GM15510 (cell line): Measurements from ENCODE around the gene ADCYAP1R1.

Source experiments
- POLR2A ChIP-seq: IDR thresholded peaks from 3 replicates; pipeline ENCODE4 v1.6.1; 2011; ENCODE audit warnings: borderline replicate concordance; ENCODE audit not compliant: insufficient read length; ENCODE audit errors: extremely low read depth

The ADCYAP1R1 gene

DNA sequence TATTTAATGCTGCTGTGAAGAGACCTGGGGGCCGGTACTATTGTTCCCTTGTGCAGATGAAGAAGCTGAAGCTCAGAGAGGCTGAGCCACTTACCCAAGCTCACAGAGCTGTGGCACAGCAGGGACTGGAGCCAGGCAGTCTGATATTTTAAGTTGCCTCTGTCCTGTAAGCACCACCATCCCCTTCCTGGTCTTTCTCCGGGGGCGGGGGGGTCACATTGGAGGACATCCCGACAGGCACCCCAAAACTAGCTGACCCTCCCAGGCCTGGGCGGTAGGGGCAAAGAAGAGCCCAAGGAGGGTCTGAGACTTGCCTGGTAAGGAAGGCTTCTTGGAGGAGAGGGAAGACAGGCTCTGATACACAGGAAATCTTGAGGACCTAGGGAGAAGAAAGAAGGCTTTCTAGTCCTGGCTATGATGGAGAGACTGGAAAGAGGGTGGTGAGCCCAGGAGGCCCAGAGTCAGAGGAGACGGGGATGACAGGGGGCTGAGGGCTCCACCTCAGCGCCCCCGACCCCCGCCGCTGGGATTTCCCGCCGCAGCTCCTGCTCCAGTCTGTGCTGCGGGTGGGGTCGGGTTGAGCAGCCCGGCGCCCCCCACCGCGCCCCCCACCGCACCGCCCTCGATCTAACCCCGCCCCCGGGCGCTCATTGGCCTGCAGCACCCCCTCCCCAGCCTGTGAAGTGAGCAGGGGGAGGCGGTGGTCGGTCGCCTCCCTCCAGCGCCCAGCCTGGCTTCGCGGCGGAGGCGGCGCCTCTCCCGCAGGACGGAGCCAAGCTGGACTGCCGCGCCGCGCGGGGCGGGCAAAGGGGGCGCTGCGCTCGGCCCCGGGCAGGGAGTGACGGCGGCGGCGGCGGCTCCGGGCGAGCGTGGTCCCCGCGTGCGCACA lies at the start of gene ADCYAP1R1:
Gene ADCYAP1R1, plus strand, starts transcription at position 711 of the 889 bp plus-strand sequence. CDS start 10,957 bp downstream, outside the sequence.
- TF ChIP-seq POLR2A, result no peak

DNA sequence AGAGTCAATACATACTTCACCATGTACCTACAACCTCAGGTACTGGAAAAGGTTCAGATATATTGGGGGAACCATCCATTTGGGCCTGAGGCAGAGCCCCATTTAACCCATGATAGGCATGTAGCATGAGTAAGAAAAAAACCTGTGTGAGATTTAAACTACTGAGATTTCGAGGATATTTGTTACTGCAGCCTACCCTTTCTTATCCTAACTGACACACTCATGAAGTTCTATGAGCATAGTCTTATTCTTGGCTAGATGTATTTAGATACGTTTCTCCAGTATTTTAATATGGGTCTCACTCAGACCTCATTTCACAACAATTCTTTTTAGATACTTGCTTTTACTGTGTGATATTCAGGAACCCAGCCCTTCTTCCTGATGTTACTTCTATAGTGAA lies 49.0 kb upstream of the ADCYAP1R1 start:
- no peak for TF ChIP-seq POLR2A

DNA sequence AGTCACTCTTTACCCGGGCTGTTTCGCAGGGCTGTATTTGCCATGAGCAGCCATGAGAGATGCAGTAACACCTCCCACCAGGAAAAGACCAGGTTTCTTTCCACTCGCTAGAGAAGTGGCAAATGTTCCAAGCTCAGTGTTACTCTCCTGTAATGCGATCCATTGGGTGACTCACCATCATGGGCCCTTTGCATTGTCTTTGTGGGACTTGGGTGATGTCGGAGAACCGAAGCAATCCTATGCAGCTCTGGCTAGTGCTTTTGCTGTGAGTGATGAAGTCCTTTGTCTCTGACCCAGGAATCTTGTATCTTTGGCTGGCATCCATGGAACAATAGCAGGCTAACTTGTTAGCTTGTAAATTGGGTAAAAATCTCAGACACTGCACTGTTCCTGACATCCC lies 48.4 kb upstream of the ADCYAP1R1 start:
- no peak for TF ChIP-seq POLR2A

DNA sequence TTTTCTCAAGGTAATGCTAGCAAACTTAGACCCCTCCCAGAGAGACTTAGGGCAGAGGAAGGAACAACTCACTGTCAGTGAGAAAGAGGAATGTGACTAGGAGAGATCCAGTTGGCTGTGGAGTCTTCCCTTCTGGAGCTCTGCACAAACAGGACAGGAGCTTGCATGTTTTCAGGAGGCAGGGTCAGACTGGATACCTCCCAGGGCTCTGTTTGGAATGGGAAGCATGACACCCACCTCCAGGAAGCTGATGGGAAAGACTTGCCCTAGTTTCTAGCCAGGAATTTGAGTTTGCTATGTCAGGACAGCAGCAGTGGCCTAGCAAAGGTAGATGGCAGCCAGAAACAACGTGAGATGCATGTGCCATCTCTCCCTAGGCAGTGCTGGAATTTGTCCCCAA lies 47.7 kb upstream of the ADCYAP1R1 start:
- no peak for TF ChIP-seq POLR2A

DNA sequence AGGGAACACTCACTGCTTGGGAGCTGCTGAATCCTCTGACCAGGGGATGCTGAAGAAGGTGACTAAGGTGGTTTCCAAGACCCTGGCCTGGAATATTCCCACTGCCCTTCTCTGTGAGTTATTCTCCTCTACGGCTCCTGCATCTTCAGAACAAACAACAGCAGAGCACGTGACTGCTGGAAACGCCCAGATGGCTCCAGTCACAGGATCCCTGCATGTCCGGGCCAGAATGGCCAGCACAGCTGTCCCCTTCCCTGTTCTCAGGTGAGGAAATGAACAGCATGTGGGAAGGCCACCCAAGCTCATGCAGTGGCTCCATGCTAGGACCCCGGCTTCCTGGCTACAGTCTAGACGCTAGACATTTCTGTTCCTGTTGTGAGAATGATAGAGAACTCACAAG lies 45.3 kb upstream of the ADCYAP1R1 start:
- no peak for TF ChIP-seq POLR2A

DNA sequence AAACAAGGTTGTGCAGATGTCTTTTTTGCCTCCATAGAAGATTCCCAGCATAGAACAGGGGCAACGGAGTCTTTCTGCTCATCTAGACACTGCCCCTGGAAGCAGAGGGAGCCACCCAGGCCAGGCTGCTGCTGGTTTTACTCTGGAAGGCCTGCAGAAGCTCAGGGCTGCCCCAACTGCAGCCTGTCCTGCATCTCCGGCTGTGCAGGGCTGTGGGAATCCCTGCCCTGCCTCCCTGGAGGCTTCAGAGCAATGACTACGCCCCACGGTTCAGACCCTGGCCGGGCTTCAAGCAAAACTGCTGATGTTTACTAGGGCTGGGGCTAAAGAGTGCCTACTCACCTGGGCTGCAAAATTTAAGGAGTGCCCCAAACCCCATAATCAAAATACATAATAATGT lies 44.5 kb upstream of the ADCYAP1R1 start:
- no peak for TF ChIP-seq POLR2A

DNA sequence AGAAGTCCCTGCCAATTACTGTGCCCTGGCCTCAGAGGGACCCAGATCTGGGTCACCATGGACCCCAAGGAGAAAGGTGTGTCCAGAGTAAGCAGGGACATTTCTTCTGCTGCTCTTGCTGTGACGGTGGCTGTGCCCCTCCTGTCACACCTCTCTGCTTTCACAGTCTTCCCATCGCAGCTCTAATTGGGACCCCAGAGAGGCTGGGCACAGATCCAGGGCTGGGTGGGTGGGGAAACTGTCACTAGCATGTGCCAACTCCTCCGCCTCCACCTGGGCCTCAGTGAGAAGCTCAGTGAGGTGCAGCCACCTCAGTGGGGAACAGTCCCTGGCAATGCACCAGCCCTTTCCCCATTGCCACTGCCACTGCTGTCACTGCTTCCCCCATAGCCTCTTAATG lies 37.3 kb upstream of the ADCYAP1R1 start:
- TF ChIP-seq POLR2A, result no peak

DNA sequence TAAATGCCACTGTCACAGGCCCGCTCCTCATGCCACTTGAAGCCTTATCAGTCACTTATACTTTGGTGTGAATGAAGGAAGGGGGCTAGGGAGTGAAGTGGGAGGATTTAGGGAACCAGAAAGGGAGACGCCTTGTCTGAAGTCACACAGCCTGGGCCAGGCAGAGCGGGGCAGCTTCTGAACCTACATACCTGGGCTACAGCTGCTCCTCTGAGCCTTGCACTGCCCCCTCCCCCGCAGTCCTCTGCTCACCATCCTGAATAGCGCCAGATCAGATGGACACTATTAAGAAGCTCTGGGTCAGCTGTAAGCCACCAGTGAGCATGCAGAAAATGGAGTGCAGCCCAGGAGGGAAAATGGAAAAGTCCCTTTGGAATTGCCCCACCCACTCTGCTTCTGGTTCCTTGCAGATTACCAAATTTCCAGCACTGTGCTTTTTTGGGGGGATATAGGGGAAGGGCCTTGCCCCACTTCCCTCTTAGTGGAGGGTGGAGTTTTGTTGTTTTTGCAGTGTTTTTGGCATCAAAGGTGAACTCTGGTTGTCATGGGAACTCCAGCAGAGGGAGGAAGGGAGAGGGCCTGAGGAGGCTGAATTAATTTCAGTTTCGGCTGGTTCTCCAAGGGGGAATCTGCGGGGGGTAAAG lies 35.0 kb upstream of the ADCYAP1R1 start:
- no peak for TF ChIP-seq POLR2A

DNA sequence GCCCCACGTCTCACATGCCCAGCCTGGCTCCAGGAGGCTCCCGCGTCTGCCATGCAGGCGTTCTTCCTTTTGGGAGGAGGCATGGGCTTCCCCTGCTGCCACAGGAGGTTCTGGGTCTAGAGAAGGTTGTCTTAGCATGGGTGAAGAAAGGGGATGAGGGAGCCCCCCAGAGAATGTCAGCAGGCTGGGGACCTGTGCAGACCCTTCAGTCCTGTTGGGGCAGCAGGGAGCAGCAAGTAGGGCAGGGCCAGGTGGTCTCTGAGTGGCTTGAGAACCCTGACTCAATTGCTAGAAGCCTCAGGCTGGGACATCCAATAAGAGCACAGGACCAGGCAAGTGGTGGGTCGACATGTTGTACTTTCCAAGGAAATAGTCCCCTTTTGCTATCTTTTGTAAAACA lies 34.4 kb upstream of the ADCYAP1R1 start:
- no peak for TF ChIP-seq POLR2A

DNA sequence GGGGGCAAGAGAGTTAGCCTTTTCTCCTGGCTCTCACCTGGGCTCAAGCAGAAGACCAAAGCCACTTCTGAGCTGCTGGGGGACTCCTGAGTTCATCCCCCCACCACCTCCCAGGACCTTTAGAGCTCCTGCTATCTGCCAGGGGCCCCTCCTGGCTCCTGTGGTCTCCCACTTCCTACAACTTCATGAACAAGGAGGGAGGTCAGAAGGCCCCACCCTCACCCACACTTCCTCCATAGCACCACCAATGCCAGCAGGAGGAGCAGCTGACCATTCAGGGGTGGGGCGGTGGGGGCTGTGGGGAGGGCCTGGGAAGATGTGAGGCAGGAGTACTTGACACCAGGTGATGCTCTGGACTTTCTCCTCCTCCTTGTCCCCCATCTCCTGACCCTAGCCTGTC lies 32.6 kb upstream of the ADCYAP1R1 start:
- no peak for TF ChIP-seq POLR2A

DNA sequence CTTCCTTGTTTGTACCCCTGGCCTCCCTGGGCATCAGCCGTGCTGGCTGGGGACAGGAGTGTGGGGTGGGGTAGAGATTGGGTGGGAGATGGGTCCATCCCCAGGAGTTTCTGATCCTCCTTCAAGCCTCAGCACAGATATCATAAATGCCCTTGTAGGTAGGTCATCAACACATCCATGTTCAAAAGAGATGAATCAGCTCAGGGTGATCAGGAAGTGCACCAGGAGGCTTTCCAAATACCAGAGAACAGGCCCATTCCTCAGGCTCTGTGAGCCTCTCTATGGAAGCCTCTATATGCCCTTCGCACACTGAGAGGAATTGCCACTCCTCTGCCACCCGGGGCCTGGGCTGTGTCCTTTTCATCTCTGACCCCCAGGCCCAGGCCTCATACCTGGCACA lies 31.9 kb upstream of the ADCYAP1R1 start:
- TF ChIP-seq POLR2A, result no peak

DNA sequence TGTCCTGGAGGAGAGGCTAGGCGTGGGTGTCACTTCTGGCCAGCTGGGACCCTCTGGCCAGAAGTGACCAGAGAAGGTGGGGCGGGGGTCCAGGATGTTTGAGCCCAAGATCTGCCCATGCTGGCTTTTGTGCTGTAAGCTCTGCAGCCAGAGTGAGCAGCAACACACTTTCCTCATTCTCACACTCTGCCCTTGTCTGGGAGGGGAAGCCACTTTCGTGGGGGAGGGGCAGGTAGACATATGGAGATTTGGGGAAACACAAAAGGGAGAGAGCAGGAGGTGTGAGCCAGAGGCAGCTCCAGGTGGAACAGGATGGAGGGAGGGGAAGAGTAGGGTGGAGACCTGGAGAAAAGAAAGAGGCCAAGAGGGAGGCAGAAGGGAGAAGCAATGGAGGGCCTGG lies 31.5 kb upstream of the ADCYAP1R1 start:
- TF ChIP-seq POLR2A, result no peak

DNA sequence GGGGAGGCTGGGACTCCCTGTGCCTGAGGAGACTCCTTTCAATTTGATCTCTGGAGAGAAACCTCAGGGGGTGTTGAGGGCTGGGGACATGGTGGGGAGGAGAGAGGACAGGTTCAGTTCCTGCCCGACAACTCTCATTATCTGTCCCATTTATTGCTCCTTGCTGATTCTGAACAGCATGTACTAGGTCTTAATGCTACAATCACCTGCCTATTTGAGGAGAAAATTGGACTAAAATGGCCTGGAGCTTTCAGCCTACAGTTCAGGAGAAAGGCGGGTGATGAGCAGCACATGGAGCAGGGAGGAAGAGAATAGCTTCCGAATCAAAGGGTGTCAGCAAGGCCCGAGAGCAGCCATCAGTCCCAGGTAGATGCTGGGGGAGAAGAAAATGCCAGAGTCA lies 30.0 kb upstream of the ADCYAP1R1 start:
- no peak for TF ChIP-seq POLR2A

DNA sequence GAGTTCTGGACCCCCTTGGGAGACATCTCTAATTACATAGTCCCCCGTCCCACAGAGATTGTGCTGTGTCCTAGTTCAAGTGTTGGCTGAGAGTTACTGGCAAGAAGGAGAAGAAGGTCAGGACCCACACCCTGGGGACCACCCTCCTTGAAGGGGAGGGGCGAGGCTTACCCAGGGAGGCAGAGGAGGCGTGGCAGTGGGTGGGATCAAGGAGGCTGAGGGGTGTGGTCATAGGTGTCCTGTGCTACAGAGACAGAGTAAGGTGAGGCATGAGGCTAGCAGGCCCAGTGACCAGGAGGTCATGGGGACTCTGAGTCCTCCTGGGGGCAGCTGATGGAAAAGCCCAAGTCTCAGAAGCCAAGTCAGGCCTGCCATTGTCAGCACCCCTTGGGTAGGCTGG lies 29.4 kb upstream of the ADCYAP1R1 start:
- TF ChIP-seq POLR2A, result no peak

DNA sequence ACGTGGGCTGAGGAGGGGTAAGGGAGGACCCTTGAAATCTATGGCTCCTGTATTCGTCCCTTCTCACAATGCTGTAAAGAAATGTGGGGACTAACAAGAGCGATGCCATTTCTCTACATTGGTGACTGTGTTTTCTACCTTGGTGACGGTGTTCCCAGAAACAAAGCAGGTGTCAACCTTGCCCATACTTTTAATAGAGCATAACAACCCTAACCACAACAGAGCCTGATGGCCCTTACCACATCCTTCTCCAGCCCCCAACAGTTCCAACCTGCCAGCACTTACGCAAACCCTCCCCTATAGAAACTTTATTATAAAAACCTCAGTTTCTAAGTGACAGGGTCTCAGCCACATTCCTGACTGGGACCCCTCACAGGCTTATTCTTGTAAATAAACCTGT lies 28.2 kb upstream of the ADCYAP1R1 start:
- no peak for TF ChIP-seq POLR2A

DNA sequence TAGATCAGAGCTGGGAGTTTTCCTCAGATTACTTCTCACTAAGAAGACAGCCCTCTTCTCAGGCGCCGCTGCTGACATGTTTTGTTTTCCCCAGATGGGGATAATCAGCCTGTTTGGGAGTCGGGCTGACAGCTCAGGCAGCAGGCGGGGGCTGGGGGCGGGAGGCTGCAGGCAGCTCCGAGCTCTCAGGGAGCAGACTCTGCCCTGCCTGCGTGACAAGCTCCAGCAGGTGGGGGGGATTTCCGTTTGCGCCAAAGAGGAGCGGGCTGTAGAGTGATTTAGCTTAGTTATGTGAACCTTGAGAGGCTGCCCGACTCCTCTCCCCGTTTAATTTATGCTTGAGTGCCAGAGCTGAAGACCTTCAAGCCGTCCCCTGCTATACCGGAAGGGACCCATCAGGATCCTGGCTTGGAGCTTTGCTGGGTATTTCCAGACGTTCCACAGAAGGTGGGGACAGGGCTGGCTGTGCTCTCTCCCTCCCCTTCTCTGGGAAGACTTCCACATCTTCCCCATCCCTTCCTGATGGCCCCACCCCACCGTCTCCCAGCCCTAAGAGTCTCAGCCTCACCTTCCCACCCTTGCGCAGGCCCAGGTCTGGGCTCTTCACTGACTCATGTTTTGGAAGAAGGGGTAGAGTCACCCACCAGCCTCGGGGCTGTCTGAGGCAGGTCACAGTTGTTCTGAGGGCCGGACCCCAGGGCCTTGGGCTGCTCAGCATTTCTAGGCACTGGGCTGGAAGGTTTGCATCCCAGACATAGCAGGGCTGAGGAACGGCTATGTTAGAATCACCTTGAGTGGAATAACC lies 24.7 kb upstream of the ADCYAP1R1 start:
- no peak for TF ChIP-seq POLR2A

DNA sequence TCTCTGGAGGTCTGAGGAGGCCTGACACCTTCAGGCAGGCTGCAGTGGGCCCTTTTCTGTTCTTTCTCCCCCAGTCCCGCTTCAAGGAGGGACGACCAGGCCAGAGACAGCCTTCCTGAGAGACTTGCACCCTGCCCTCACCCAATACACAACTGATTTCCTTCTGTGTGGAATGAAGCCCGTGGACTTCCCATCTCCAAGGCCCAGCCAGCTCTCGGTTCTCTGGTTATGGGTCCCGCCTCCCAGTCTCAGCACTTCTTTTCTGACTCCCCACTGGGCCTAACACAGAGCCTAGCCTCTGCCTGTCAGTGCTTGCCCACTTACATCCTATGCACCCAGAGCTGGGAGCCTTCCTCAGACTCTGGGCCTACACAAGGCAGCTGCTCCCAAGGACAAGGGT lies 24.1 kb upstream of the ADCYAP1R1 start:
- TF ChIP-seq POLR2A, result no peak
